Lower leg skin (tissue), 4 donors: ENCODE data around the gene TECPR2. TPM values are rescaled to one million over a fixed set of nuclear protein-coding genes. Genes with fewer than 3 reads are reported as not detected.
"Not testable (repeated sequence)": the region's sequence is repeated elsewhere in the genome, so short reads cannot be mapped to it uniquely, and the experiment has no call there.

Source experiments
- DNase-seq, 2 donors: peaks; one replicate each; pipeline ENCODE4 v3.0.0-alpha.2; 2019; ENCODE audit warnings: low spot score in 2 of 2
- H3K4me3 ChIP-seq: fragments of 200-600 bp; sonication (generic); 2 replicates; pipeline ENCODE4 v1.5.1; 2017; ENCODE audit warnings: mild to moderate bottlenecking, low read depth; ENCODE audit not compliant: poor library complexity, severe bottlenecking
- POLR2A ChIP-seq, 2 donors: fragments of 450-650 bp; IDR thresholded peaks; one replicate each; pipeline ENCODE4 v1.6.1; 2016 to 2017; ENCODE audit warnings: antibody characterized with exemption in 2 of 2, mild to moderate bottlenecking in 1 of 2, moderate library complexity in 1 of 2
- WGBS, 2 donors: methylation state at CpG; one replicate each; pipeline ENCODE4 v1.1.5; 2018; 5-methylcytosine and 5-hydroxymethylcytosine counted together
- intact Hi-C: fragments of 100-400 bp; cut with DNase I; formaldehyde crosslinking; loops from one replicate; pipeline ENCODE4 v1.15.0; 2023; ENCODE audit warnings: low total_unique reads
- total RNA-seq, 4 donors: library from RNA; depleted of rRNA; stranded (reverse); fragments of >200 nt; gene quantifications; one replicate each; pipeline ENCODE4 v1.1.0, GENCODE V29; 2016
- TF ChIP-seq, protein P1 (sequence below), 3 donors: fragments of 450-650 bp; IDR thresholded peaks; one replicate each; pipeline ENCODE4 v1.5.1; 2016; ENCODE audit warnings: antibody characterized with exemption in 3 of 3, mild to moderate bottlenecking in 3 of 3, moderate library complexity in 2 of 3

The TECPR2 gene
- total RNA-seq, 4 donors from 2014 or later = 10.8 to 37.8 (median 17.8) TPM

DNA sequence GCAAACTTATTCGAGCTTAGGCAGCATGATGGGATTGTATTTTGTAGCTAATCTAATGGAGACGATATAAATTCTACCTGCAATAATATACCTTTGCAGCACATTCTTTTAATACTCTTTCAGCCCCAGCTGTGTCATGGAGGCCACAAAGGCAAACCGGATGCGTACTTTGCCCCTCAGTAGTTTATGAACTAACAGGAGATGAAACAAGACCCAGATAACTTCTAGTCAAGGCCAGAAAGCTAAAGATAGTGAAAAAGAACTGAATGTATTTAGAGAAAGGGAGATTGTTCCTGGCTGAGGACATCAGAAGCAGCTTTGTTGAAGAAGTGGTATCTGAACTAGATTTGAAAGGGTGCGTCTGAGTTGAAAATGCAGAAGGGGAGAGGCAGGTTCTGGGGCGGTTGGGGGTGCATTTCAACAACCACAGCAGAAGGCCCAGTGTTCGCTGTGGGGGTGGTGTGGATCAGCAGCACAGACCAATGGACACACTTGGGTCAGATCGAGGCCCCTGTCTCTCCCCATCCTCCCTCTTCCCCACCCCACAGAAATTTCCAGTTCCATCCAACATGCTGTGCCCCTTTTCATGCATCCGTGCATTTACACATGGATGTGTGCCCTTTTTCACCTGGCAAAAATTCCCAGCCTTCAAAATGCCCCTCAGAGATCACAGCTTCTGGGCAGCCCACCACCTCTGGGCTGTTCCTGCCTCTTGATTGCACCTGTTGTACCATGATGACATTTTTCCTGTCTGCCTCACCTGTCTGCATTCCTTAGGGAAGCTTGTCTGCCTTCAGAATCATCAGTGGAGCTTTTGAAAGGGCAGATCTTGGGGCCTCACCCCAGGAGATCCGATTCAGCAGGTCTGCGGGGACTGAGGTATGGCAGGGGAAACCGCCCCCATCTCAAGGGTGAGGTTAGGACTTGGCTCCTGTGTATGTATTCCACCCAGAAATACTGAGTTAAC lies 41.0 kb upstream of the TECPR2 start:
- no peak for DNase-seq
- no peak for TF ChIP-seq POLR2A (IDR thresholded peaks at IDR 0.05)
- TF ChIP-seq, protein P1, sequence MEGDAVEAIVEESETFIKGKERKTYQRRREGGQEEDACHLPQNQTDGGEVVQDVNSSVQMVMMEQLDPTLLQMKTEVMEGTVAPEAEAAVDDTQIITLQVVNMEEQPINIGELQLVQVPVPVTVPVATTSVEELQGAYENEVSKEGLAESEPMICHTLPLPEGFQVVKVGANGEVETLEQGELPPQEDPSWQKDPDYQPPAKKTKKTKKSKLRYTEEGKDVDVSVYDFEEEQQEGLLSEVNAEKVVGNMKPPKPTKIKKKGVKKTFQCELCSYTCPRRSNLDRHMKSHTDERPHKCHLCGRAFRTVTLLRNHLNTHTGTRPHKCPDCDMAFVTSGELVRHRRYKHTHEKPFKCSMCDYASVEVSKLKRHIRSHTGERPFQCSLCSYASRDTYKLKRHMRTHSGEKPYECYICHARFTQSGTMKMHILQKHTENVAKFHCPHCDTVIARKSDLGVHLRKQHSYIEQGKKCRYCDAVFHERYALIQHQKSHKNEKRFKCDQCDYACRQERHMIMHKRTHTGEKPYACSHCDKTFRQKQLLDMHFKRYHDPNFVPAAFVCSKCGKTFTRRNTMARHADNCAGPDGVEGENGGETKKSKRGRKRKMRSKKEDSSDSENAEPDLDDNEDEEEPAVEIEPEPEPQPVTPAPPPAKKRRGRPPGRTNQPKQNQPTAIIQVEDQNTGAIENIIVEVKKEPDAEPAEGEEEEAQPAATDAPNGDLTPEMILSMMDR (IDR thresholded peaks at IDR 0.05) = no peak
- no peak overlapping the region for H3K4me3 ChIP-seq
- WGBS, 2 donors = 88 to 90% methylated on average over 12 of the region's 12 CpGs
- intact Hi-C loops = no loop called here

DNA sequence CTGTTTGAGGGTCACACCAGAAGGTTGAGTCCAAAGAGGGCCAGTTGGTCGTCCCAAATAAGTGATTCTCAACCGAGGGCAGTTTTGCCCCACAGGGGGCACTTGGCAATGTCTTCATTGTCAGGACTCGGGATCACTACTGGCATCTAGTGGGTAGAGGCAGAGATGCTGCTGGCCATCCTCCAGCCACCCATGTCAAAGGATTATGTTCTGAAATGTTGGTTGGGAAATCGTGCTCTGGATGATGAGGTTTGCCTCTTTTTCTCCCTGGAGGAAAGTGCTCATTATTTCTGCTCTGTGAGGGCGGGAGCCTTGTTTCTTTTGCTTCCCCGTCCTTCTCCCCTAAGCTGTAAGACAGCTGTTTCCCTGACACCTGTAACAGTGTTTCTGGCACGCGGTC lies 39.6 kb upstream of the TECPR2 start:
- H3K4me3 ChIP-seq = no peak overlapping the region
- intact Hi-C loops = no loop called here
- DNase-seq = peak; percentile 61 to 93
- TF ChIP-seq, protein P1 (IDR thresholded peaks at IDR 0.05) = no peak
- TF ChIP-seq POLR2A (IDR thresholded peaks at IDR 0.05) = no peak
- WGBS, 2 donors = 28% methylated on average over 8 of the region's 8 CpGs

DNA sequence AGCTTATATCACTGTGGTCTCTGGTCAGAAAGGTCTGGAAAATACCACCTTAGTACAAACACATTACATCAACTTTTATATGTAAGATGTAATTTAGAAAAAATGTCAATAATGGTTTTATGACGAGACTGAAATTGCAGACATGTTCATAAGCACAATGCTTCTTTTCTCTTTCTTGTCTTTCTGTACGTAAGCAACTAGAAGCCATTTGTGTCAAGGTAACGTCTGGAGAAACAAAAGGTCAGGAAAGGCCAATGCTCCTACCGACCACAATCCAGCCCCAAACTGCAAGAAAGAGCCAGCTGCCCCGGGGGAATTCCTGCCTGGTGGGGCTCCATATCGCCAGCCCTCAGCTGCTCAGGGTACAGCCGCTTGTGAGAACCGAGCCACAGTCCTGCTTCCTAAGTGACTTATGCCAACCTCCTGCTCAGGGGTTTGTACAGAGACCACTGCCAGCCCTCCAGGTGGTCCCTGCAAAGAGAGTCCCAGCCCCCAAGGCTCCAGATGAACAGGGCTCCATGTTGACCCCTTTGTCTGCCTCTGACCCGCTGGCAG lies 36.9 kb upstream of the TECPR2 start:
- 77 to 81% methylated on average over 9 of the region's 9 CpGs for WGBS, 2 donors
- H3K4me3 ChIP-seq = no peak overlapping the region
- DNase-seq = no peak
- no peak for TF ChIP-seq POLR2A (IDR thresholded peaks at IDR 0.05)
- TF ChIP-seq, protein P1 (IDR thresholded peaks at IDR 0.05) = no peak
- intact Hi-C loops = no loop called here

DNA sequence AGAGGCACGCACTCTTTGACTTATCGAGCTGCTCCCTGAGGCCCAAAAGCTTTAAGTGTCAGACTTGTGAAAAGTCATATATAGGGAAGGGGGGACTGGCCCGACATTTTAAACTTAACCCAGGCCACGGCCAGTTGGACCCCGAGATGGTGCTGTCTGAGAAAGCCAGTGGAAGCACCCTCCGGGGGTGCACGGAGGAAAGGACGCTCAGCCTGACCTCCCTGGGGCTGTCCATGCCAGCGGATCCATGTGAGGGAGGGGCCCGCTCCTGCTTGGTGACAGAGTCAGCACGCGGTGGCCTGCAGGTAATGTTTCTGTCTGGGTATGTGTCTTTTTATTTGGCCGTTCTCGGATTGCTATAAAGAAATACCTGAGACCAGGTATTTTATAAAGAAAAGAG lies 36.2 kb upstream of the TECPR2 start:
- 90 to 94% methylated on average over 14 of the region's 14 CpGs for WGBS, 2 donors
- no peak for DNase-seq
- intact Hi-C loops = no loop called here
- no peak overlapping the region for H3K4me3 ChIP-seq
- TF ChIP-seq, protein P1 (IDR thresholded peaks at IDR 0.05) = no peak

DNA sequence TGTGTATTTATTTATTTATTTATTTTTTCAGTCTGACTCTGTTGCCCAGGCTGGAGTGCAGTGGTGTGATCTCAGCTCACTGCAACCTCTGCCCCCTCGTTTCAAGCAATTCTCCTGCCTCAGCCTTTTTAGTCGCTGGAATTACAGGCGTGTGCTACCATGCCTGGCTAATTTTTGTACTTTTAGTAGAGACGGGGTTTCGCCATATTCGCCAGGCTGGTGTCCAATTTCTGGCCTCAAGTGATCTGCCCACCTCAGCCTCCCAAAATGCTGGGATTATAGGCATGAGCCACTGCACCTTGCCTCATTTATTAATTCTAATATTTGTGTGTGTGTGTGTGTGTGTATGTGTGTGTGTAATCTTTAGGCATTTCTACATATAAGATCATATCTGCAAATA lies 33.4 kb upstream of the TECPR2 start:
- DNase-seq, H3K4me3 ChIP-seq, intact Hi-C loops: not testable (repeated sequence)
- WGBS, 2 donors = 80 to 86% methylated on average over 6 of the region's 6 CpGs

DNA sequence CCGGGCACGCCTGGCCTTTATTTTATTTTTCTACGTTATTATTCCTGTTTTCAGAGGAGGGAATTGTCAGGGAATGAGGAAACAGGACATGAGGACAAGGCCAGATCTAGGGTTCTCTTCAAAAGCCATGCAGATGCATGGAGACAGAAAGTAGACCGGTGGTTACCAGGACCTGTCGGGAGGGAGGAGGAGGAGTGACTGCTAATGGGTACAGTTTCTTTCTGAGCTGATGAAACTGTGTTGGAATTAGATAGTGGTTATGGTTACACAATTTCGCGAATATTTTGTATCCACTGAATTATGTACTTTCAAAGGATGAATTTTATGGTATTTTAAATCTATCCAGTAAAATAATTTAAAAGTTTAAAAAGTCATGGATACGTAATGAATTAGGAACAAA lies 31.9 kb upstream of the TECPR2 start:
- intact Hi-C loops = no loop called here
- TF ChIP-seq, protein P1 (IDR thresholded peaks at IDR 0.05) = no peak
- TF ChIP-seq POLR2A (IDR thresholded peaks at IDR 0.05) = no peak
- DNase-seq = no peak
- 96 to 97% methylated on average over 8 of the region's 8 CpGs for WGBS, 2 donors
- H3K4me3 ChIP-seq = no peak overlapping the region
